Transverse colon (tissue), 4 donors: ENCODE results near the gene RABIF. TPM values are rescaled to one million over a fixed set of nuclear protein-coding genes. Genes with fewer than 3 reads are reported as not detected.
"Not testable (repeated sequence)": the region's sequence is repeated elsewhere in the genome, so short reads cannot be mapped to it uniquely, and the experiment has no call there.

Source experiments
- DNase-seq: peaks from one replicate; pipeline ENCODE4 v3.0.0-alpha.2; 2019
- H3K27ac ChIP-seq, 4 donors: fragments of 200-600 bp; sonication (generic); 2 replicates each; pipeline ENCODE4 v1.5.1; 2016 to 2018; ENCODE audit warnings: inconsistent platforms in 4 of 4
- H3K27me3 ChIP-seq: fragments of 200-600 bp; sonication (generic); 2 replicates; pipeline ENCODE4 v1.5.1; 2017; ENCODE audit warnings: inconsistent platforms
- H3K36me3 ChIP-seq, 4 donors: fragments of 200-600 bp; sonication (generic); 2 replicates each; pipeline ENCODE4 v1.5.1; 2017 to 2019; ENCODE audit warnings: inconsistent platforms in 4 of 4
- H3K4me1 ChIP-seq, 4 donors: fragments of 200-600 bp; sonication (generic); 2 replicates each; pipeline ENCODE4 v1.5.1; 2017 to 2020; ENCODE audit warnings: inconsistent platforms in 4 of 4
- H3K4me3 ChIP-seq, 4 donors: fragments of 200-600 bp; sonication (generic); 1 replicate in 1 of 4; 2 replicates in 3 of 4; pipeline versions ENCODE4 v1.5.1 to v1.6.1; 2017 to 2019; ENCODE audit warnings: inconsistent platforms in 4 of 4
- H3K9me3 ChIP-seq, 2 donors: fragments of 200-600 bp; sonication (generic); 2 replicates each; pipeline ENCODE4 v1.5.1; 2017 to 2019; ENCODE audit warnings: inconsistent platforms in 2 of 2
- CTCF ChIP-seq, 5 experiments: fragments of 200-600 bp in 3 of 5; fragments of 450-650 bp in 2 of 5; sonication (generic) in 3 of 5; IDR thresholded peaks; 1 replicate in 2 of 5; 2 replicates in 3 of 5; pipeline ENCODE4 v1.5.1; 2016 to 2017; ENCODE audit warnings: antibody characterized with exemption in 5 of 5, inconsistent platforms in 3 of 5, mild to moderate bottlenecking in 2 of 5, moderate library complexity in 1 of 5
- EP300 ChIP-seq: sonication (generic); formaldehyde crosslinking; IDR thresholded peaks from one replicate; pipeline ENCODE4 v1.6.1; 2017; ENCODE audit warnings: antibody characterized with exemption, low read depth
- POLR2A ChIP-seq: fragments of 450-650 bp; IDR thresholded peaks from one replicate; pipeline ENCODE4 v1.6.1; 2016; ENCODE audit warnings: antibody characterized with exemption, mild to moderate bottlenecking, moderate library complexity
- POLR2AphosphoS5 ChIP-seq, 3 donors: sonication (generic); formaldehyde crosslinking; IDR thresholded peaks; one replicate each; pipeline ENCODE4 v1.6.1; 2016; ENCODE audit warnings: antibody characterized with exemption in 3 of 3
- WGBS, 2 donors: methylation state at CpG; one replicate each; pipeline ENCODE4 v1.1.5; 2018; ENCODE audit warnings: low coverage in 1 of 2; 5-methylcytosine and 5-hydroxymethylcytosine counted together
- in situ Hi-C, 4 donors: fragments of 200-750 bp; cut with MboI; loops; one replicate each; pipeline versions ENCODE4 v1.15.0 to v1.15.1; 2017; ENCODE audit warnings: low sequenced_read_pairs in 3 of 4, low pct_ligation_motif_present in 1 of 4, low pct_unique_long_range_greater_than_20kb in 1 of 4
- intact Hi-C: fragments of 100-400 bp; cut with DNase I; formaldehyde crosslinking; loops from one replicate; pipeline ENCODE4 v1.15.1; 2023; ENCODE audit warnings: low total_unique reads
- total RNA-seq, 4 donors: library from RNA; depleted of rRNA; stranded (reverse); fragments of >200 nt; gene quantifications; one replicate each; pipeline ENCODE4 v1.1.0, GENCODE V29; 2016

The RABIF gene
- total RNA-seq, 4 donors from 2014 or later, result 0.75 to 10.9 (median 4.9) TPM

DNA sequence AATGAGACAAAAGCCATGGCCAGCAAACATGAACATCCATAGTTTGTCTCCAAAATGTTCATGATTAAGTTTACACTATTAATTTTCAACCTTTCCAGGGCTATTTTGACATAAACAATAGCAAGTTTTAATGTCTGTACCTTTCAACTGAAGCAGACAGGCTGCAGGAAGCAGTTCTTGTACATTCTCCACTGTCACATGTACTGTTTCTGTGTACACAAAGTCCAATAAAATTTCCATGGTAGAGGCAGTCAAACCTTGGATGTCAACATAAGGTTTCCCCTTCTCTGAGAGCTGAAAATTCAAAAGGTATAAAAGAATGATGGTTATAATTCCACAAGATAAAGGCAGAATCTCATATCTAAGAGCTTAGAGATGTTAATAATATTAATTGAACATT is 30.7 kb upstream of the RABIF start:
- intact Hi-C loops, result no loop called here
- Histone ChIP-seq H3K4me3 (no peak overlapping the region), H3K36me3 (peaks cover 0 to 48% (median 23%) of the 10 kb centered on the region in 4 donors), H3K27ac (no peak overlapping the region), H3K9me3 (no peaks in the 10 kb centered on the region), H3K4me1 (peaks cover 0 to 16% (median 0%) of the 10 kb centered on the region in 4 donors), H3K27me3 (no peaks in the 10 kb centered on the region)
- TF ChIP-seq POLR2AphosphoS5 (IDR thresholded peaks at IDR 0.05) (no peak), EP300 (no peak), CTCF (IDR thresholded peaks at IDR 0.05) (no peak), POLR2A (no peak)
- DNase-seq, result no peak
- in situ Hi-C loops, result loop anchor here in 2 of 4 donors (10.0 kb wide), 1 partner anchor 75 kb away; no protein-coding TSS in a partner anchor

DNA sequence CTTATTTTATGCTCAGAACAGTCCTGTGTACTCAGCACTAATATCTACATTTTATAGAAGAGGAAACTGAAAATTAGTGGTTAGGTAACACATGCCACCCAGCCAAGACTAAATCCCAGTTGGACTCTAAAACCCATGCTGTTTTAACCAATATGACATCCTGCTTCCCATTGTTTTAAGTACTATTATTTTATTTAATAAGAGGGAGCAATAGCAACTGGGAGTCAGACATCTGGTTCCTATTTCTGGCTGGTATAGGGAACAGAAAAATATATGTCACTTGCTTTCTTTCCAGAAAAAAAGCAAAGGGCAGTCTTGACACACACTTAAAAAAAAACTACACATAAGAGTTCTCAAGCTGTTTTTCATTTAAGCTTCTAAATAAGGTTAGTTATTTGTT is 26.2 kb upstream of the RABIF start:
- Histone ChIP-seq H3K4me3 (no peak overlapping the region), H3K27me3 (no peaks in the 10 kb centered on the region), H3K36me3 (peaks cover 0 to 76% (median 29%) of the 10 kb centered on the region in 4 donors), H3K27ac (no peak overlapping the region), H3K9me3 (no peaks in the 10 kb centered on the region), H3K4me1 (no peaks in the 10 kb centered on the region)
- no peak for TF ChIP-seq POLR2AphosphoS5 (IDR thresholded peaks at IDR 0.05)
- TF ChIP-seq POLR2A, result no peak
- TF ChIP-seq CTCF (IDR thresholded peaks at IDR 0.05), result no peak
- no peak for TF ChIP-seq EP300
- in situ Hi-C loops, result no loop called here
- DNase-seq, result no peak
- intact Hi-C loops, result no loop called here

- H3K27me3 ChIP-seq, in situ Hi-C loops, intact Hi-C loops, H3K27ac ChIP-seq, H3K4me1 ChIP-seq, H3K9me3 ChIP-seq, DNase-seq, H3K4me3 ChIP-seq: not testable (repeated sequence)
- H3K36me3 ChIP-seq, result peaks cover 0 to 67% (median 31%) of the 10 kb centered on the region in 4 donors
- 89 to 100% methylated on average over 1 to 4 of the region's 4 CpGs for WGBS, 2 donors
Measured at GRCh38 chr1:202912476-202912875, 23.5 kb upstream of the RABIF start.

DNA sequence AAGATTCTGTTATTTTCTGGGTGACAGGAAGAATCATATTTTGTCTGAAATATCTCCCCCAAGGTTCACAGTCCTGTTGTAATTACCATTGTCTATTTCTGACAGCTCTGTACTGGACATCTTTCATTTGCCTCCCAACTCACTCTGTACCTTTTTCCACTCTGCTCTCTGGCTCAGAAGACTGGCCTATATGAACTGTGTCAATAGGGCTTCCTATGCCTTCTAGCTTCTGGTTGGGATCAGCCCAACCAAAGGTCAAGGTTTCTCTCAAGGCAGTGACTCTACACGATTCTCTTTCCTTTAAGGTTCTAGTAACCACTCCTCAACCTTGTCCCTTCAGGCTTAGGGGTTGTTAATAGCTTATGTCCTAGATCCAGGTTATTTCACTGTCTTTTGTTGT is 20.5 kb upstream of the RABIF start:
- no peaks in the 10 kb centered on the region for H3K4me1 ChIP-seq
- TF ChIP-seq POLR2AphosphoS5 (IDR thresholded peaks at IDR 0.05) (no peak), CTCF (IDR thresholded peaks at IDR 0.05) (no peak), EP300 (no peak), POLR2A (no peak)
- in situ Hi-C loops (no loop called here), intact Hi-C loops (no loop called here)
- H3K4me3 ChIP-seq, result no peak overlapping the region
- peaks cover 0 to 63% (median 29%) of the 10 kb centered on the region in 4 donors for H3K36me3 ChIP-seq
- WGBS, 2 donors, result 79 to 80% methylated on average over 1 of the region's 1 CpG
- H3K27ac ChIP-seq, result no peak overlapping the region
- no peak for DNase-seq
- no peaks in the 10 kb centered on the region for H3K9me3 ChIP-seq
- H3K27me3 ChIP-seq, result no peaks in the 10 kb centered on the region

DNA sequence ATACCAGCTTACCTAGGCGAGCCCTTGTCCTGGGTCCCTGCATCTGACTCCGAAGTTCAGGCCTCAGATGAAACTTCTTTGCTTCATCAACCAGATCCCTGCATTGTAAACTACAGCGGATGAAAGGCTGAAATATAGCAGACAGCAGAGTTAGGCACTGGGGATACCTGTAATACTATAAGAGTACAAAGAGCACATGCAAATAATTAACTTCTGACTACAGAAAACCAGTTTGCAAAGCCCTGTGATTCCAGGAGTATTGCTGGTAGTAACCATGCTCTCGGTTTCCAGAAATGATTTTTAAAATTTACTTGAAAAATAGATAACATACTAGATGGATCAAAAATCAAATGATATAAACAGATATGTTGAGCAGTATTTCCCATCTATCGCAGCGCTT is 20.0 kb upstream of the RABIF start:
- Histone ChIP-seq H3K9me3 (no peaks in the 10 kb centered on the region), H3K4me1 (no peaks in the 10 kb centered on the region), H3K36me3 (peaks cover 0 to 65% (median 29%) of the 10 kb centered on the region in 4 donors), H3K27ac (no peak overlapping the region), H3K27me3 (no peaks in the 10 kb centered on the region), H3K4me3 (no peak overlapping the region)
- in situ Hi-C loops, result no loop called here
- TF ChIP-seq CTCF (IDR thresholded peaks at IDR 0.05), result no peak
- no peak for TF ChIP-seq POLR2A
- TF ChIP-seq EP300, result no peak
- no peak for TF ChIP-seq POLR2AphosphoS5 (IDR thresholded peaks at IDR 0.05)
- no peak for DNase-seq
- 98 to 99% methylated on average over 4 to 6 of the region's 6 CpGs for WGBS, 2 donors
- intact Hi-C loops, result no loop called here
